HG03575 (cell line): Measurements from ENCODE around the gene COL4A2.
"Not testable (repeated sequence)": the region's sequence is repeated elsewhere in the genome, so short reads cannot be mapped to it uniquely, and the experiment has no call there.

Experiments
- ATAC-seq: cut with Tn5 transposase; IDR thresholded peaks from one replicate; pipeline ENCODE4 v1.9.1; 2021; ENCODE audit not compliant: unreplicated experiment, insufficient number of reproducible peaks, low FRiP score; ENCODE audit errors: extremely low read depth

Gene COL4A2

DNA sequence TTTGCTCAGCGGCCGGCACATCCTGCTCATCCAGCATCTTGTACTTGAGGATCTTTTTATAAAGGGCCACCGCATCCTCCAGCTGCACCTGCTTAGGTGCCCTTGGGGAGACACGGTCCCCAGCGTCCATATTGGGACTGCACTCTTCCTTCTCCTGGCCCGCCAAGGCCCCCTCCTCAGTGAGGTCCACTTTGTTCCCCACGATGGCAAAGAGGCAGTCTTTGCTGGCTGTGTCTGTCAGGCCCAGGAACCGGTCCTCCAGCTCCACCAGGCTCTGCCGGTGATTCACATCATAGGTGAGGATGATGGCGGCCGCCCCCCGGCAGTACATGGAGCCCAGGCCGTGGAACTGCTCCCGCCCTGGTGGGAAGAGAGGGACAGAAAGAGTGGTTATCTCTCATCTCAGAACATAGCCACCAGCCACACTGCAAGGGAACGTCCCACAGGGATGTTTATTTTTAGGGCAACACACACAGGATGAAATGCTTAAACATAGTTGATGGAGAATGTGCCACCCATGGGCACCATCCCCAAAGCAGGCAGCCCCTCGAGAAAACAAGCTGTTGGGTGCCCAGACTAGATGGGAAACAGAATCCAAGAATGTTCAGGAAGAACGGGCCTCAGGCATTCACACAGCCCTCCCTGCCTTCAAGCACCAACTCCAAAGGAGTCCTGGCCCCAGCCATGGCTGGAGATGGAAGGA, 216.9 kb downstream of the COL4A2 start:
- ATAC-seq = no peak

DNA sequence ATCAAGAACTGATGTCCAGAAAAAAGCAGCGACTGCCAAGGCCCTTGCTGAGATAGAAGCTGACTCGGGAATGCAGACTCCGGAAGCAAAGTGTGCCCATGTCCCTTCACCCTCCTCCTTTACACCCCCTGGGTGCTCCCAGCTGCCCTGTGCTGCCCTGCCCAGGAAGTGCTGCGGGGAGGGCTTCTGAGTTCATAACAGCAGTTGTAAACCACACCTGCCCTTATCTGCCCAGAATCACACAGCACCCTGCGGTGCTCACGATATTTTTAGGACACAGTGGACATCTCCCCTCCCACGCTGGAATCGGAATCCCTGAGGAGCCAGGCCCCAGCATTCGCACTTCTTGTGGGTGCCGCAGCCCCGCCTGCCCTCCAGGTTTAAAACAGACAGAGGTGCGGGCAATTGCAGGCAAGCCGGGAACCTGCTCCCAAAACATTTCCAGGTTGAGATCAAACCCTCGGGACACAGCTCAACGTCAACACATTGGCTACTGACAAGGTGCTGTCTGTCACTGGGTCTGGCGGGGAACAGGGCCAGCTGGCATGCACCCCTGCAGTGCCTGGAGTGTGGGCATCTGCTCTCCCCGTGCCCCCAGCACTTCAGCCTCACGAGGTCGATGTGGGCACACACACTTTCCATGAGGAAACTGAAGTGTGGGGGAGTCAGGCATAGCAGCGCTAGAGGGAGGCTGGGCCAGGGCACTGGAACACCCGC, 217.6 kb downstream of the COL4A2 start:
- no peak for ATAC-seq

DNA sequence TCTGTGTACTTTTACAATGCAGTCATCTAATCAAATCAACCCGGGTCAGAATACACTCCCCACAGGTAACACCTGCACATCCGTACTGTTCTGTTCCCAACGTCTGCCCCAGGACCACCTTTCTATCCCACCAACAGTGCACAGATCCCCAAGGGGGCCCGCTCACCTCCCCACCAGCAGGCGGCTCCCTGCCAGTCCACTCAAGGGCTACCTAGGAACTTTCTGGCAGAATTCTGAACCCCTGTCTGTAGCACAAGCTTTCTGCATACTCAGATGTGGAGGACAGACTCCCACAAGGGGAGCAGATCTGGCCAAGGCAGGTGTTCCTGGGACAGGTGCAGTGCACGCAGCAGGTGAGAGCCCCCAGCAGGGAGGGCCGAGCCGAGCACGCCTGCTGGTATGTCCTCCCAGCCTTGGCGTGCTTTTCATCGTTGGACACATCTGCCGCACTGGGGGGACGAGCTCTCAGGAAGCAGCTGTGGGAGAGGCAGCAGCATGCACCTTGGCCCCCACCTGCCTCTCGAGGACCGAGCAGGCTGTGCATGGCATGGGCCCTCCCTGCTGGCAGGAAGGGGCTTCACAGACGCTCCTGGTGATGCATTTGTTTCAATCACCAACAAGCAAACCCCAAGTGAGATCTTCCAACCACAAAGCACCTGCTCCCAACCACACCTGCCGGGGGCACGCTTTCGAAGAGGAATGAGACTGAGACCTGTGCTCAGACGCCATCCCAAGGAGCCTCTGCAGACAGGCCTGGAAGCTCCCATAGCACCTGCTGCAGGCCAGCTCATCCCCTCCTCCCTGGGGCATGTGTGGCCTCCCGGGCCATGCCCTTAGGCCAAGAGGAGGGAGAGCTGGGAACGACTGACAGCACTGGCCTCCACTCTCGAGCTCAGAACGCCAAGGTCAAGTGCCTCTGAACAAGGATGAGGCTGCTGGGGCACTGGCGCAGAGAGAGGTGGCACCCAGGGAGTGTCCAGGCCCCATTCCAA, 218.5 kb downstream of the COL4A2 start:
- peak; percentile 39 for ATAC-seq

DNA sequence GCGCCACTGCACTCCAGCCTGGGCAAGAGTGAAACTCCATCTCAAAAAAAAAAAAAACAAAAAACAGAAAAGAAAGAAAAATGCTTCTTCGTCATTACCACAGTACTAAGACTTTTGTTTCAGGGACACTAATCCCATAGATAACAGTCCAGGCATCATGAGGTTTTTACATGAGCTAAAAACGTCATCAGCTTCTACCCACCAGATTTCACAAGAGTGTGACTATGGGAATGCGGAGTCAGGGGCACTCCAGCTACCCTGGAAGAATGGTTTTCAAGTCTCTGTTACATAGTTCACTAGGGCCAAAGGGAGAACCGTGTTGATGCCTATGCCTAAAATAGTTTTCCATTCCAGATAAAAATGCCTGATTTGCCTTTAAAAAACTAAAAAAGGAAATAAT, 221.3 kb downstream of the COL4A2 start:
- ATAC-seq = no peak

DNA sequence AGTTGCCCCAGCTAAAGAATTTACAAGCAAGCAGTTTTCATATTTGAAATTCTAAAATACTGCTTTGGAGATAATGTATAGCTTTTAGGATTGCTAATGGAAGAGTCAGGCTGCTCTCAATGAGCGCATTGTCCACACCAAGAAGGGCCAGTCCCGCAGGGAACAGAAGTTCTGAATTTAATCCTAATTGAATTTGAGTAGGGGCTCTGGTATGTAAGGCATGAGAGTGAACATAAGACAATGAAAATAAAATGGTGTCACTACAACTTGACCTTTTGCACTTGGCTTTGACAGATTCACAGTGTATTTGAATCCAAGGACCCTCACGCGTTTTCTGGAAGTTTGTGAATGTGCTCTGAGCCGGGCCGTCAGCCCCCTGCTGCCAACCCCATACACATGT, 221.8 kb downstream of the COL4A2 start:
- no peak for ATAC-seq

DNA sequence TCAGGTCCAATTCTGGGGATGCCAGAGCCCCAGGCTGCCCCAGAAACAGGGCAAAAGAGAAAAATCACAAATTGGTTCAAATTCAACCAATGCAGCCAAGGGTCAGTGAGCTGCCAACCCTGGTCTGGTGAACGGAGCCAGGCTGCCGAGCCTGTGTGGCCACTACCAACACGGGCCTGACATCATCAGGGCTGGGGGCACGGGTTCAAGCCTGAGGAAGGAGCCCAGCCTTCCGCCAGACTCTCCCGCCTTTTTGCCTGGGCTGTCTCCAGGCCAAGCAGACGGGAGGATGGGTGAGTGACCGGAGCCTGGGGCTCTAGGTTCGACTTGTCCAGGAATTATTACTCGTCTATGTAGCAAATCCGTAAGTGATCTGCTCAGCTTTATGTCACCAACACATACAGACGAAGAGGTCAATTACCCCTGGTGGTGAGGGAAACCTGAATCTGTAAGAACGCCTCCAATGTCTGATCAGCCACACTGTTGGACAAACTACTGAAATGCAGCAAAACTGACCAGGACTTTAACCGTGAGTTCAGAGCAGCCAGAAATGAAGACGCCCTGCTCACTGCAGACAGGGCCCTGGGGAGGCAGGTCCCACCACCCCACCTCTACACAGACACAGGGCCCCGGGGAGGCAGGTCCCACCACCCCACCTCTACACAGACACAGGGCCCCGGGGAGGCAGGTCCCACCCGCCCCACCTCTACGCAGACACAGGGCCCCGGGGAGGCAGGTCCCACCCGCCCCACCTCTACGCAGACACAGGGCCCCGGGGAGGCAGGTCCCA, 222.6 kb downstream of the COL4A2 start:
- no peak for ATAC-seq

DNA sequence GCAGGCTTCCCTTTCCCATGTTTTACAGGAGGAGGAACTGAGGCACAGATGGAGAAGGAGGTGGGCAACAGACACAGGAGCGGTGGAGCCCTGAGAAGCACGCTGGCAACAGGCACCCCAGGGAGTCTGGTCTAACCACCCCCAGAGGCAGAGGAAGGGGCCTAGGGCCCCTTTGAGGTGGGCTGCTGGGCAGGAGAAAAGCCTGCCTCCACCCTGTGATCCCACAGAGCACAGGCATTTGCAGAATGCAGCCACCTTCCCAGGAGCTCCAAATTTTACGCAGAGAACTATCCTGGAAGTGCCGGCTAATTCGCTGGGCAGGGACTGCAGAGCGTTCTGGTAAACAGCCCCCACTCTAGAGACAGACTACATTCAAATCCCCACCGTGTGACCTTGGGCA, 224.0 kb downstream of the COL4A2 start:
- ATAC-seq = no peak

DNA sequence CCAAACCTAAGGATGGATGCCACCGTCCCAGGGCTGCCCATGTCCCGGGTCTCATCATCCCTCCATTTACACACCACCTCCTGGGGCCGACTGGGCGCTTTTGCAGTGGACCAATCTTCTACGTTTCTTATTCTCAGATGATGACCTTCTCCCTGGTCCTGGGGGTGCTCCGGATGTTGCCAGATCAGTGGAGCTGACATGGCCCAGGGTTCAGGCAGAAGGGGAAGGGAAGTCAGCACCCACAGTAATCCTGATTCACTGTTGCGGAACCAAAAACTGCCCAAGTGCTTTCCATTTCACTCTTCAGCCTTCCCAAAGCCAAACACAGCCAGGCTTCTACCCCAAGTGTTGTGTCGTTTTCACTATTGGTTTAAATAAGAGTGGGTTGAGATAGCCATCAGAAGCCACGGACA, 224.6 kb downstream of the COL4A2 start:
- ATAC-seq = no peak

DNA sequence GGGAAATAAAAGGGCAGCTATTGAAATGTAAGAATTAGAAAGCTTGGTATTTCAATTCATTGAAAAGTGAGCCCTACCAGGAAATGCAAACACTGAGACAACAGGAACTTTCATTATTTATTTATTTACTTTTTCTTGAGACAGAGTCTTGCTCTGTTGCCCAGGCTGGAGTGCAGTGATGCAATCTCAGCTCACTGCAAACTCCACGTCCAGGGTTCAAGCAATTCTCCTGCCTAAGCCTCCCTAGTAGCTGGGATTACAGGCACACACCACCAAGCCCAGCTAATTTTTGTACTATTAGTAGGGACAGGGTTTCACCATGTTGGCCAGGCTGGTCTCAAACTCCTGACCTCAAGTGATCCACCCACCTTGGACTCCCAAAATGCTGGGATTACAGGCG, 225.2 kb downstream of the COL4A2 start:
- not testable (repeated sequence) for ATAC-seq

DNA sequence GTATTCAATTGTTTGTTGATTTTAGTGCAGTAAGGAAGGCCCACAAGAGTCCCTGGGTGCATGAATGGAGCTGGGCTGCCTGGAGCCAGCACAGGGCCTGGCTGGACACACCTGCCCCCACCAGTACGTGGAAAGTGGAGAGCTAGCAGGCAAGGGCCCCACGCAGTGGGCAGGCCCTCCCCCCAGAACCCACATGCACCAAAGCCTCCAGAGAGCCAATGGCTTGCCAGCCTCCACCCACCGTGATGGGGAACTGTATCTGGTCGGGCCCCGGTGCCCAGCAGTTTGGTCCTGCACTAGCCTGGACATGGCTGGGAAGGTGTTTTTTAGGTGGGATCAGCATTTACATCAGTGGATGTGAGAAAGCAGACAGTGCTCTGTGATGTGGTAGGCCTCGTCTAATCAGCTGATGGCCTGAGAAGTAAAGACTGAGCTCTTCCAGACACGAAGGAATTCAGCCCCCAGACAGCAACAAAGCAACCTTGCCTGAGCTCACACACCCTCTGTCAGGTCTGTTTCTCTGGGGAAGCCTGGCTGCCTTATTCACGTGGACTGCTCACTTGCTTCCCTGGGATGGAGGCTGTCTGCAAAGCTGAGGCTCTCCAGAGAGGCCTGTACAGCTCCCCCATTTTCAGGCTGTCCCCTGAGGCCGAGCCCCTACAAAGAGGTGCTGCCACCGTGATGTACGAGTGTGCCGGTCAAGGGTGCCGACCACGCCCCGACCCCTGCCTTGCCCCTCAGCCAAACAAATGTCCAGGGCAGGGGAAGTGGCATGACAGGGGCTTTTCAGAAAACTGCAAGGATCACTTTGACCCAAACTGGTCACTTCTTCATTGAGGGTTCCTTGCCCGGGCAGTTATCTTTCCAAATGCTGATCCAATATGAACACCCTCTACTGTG, 226.9 kb downstream of the COL4A2 start:
- ATAC-seq = no peak

DNA sequence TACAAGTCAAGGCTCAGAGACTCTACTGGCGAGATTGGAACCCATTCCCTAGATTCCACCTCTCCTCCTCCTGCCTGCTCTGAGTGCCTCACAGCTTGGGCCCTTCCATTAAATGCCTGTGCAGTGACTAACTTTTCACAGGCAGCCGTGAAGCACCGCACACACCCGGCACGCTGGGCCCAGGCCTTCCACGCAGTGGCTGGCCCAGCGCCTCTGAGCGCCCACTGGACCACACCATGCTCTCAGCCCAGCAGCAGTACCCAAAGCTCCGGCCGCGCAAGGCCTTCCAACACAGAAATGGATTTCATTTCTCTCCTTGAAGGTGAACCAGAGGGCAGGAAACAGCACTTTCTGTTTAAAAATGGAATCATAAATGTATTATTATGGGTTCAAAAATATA, 228.4 kb downstream of the COL4A2 start:
- no peak for ATAC-seq

DNA sequence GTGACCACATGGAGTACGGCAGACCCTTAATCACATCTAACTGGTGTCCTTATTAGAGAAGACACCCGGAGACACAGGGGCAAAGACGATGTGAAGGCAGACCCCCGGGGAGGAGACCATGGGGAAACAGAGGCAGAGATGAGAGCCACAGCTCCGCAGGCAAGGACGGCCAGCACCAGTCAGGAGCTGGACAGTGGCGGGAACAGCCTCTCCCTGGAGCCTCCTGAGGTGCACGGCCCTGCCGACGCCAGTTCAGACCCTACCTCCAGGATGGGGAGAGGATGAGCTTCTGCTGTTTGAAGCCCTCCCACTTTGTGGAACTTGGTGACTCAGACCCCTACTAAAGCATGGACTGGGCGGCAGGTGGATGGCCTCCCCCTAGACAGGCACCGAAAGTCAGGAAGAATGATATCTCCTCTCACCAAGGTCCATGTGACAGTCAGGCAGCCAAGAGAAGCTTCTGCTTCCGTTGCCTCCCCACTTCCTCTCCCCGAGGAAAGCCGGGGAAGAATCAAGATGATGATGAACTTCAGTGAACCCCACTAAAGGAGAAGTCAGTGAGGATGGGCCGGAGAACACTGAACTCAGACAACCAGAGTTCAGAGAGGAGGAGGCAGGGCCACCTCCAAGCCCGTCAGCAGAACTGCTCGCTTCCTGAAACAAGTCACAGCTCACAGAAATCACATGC, 229.1 kb downstream of the COL4A2 start:
- no peak for ATAC-seq

DNA sequence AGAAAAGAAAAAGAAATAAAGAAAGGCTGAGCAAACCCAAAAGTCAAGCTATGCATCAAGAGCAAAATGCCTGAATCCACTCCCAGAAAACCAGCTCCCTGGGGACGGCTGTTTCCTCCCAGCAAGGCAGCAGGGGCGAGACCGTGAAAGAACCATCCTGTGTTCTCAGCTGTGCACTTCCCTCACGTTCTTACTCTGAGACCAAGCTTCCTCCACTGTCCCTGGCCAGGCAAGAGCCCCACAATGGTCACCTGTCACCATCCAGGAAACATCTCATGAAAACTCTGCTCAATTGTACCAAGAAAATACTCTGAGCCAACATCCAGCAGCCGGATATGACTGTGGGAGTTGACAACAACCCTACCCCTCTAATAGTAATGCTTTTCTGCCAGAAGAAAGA, 231.5 kb downstream of the COL4A2 start:
- ATAC-seq = no peak

DNA sequence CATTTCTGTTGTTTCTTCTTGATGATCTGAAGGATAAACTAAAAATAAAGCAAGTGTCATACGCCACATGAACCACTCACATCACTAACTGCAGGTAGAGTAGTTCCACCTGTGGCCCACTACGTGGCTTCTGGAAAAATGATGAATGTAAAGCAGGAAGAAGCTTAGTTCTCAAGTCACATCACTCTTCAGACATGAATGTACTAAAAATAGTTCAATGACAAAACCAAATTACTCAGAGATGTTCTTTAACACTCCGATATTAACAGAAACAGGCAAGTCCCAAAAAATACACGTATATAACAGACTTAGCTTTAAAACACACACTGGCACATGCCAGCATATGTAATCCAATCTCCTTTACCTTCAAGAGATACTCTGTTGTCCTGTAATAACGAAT, 232.8 kb downstream of the COL4A2 start:
- ATAC-seq = no peak

DNA sequence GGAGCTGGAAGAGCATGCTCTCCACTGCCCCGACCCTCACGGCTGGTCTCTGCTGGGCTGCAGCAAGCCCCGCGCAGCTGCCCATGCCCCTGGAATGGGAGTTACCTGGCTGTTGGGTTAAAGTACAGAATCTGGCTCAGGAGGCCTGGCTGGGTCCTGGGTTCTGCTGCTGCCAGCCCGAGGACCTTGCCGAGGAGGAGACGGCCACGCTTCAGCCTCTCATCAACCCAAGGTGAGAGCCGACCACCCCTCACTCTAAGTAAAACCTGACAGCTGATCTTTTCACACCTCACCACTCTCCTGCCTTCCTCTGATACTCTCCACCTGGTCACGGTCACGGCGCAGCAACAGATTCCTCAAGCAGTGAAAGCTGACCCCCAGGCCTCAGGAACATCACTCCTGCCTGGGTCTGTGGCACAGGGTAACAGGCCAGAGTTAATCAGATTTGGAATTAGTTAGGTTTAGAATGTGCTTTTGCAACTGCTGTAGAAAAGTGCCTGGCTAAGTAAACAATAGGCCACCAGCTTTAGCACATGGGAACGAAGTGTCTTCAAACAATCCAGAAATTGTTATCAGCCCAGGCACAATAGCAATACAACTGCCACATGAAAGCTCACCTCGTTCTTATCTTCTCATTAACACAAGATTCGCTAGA, 233.9 kb downstream of the COL4A2 start:
- no peak for ATAC-seq

DNA sequence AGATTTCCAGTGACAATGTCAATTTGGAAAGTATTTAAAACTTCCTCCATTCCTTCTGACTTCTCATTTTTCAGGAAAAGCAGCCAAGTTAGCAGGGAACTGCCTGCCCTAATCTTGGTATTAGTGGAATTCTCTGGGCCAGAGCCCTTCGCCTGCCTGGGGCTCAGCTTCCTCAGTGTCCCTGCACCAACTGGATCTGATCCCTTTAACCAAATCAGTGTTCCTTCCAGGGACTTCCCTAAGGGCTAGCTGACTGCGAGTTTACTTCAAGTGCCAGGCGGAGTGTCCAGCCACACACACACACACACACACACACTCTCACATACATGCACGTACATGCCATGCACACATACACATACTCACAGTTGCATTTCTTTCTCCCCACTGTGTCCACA, 234.4 kb downstream of the COL4A2 start:
- no peak for ATAC-seq

DNA sequence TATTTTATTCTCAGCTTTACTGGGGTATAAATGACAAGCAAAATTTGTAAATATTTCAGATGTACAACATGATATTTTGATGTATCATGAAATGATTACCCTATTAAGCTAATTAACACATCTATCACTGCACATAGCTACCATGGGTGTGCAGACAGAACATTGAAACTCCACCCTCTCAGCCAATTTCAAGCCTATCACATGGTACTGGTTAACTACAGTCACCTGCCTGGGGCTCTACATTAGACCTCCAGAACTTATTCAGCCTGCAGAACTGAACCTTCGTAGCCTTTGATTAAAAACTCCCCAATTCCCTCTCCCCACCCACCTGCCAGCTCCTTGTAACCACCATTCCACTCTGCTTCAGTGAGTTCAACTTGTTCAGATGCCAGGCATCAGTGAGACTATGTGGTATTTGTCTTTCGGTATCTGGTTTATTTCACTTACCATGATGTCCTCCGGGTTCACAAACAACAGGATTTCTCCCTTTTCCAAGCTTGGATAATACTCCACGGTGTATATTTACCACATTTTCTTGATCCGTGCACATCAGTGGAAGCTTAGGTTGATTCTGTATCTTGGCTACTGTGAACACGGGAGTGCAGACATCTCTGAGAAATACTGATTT, 235.2 kb downstream of the COL4A2 start:
- ATAC-seq = no peak
